HG02623 (cell line): ENCODE measurements around the gene ZFAND6.
"Not testable (repeated sequence)": the region's sequence is repeated elsewhere in the genome, so short reads cannot be mapped to it uniquely, and the experiment has no call there.

Experiments used
- ATAC-seq: cut with Tn5 transposase; IDR thresholded peaks from one replicate; pipeline ENCODE4 v1.9.1; 2021; ENCODE audit warnings: moderate library complexity; ENCODE audit not compliant: unreplicated experiment

The ZFAND6 gene

GRCh38 chr15:80095511-80095910 is 36.0 kb downstream of the ZFAND6 start:
- ATAC-seq, result no peak

- no peak for ATAC-seq
Observed at GRCh38 chr15:80095969-80096368, 36.5 kb downstream of the ZFAND6 start.

DNA sequence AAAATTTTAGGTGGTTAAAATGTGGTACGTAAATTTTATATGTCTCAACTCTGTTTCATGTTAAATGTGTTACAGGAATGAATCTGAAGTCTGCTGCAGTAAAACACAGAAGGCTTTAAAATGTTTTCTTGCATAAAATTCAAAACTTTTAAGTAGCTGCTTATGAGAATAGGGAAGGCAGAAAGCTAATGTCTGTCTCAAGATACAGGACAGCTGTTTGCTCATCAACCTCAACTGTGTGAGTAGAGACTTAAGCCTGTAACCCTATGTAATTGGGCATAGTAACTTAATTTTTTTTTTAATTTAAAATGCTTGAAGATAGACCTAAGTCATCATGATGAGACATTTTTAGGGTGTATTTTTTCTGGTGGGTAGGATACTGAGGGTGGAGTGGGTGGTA is 38.9 kb downstream of the ZFAND6 start:
- ATAC-seq, result no peak

DNA sequence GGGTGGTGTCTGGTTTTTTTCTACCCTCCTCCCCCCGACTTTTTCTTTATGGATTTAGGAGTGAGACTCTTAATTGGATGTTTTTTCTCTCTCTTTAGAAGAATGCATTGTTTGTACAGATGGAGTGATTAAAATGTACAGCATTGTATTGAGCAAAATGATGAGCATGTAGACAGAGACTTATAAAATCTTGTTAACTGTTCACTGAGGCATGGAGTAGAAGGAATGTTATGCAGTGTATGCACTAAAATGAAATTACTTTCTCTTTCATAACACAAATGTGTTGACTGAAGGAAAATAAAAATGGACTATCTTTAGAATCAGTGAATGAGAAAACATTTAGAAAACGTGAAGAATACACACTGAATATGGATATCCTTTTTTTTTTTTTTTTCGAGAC is 39.8 kb downstream of the ZFAND6 start:
- no peak for ATAC-seq

DNA sequence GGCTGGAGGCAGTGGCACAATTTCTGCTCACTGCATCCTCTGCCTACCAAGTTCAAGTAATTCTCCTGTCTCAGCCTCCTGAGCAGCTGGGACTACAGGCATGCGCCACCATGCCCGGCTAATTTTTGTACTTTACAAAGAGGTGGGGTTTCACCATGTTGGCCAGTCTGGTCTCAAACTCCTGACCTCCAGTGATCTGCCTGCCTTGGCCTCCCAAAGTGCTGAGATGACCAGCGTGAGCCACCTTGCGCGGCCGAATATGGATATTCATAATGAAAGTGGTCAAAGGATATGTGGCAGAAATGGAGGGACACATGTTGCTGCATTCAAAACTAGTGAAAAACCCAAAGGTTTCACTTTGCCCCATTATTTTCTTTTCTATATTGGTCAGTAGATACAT is 40.2 kb downstream of the ZFAND6 start:
- not testable (repeated sequence) for ATAC-seq

DNA sequence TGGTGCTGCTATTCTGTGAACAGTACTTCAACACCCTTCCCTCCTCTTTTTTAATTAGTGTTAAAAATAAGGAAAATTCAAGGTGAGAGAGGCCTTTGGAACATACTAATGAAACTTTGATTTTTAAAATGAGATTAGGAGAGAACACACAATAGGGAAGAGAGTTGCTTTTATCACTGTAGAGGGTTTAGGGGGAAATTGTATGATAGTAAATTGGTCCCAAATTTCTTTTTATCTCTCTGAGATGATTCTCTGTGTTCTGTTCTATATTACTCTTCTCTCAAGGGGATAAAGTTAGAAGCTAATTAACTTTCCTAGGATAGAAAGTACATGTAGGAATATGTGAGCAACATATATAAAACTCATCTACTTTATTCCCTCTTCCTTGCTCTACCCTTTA is 40.8 kb downstream of the ZFAND6 start:
- no peak for ATAC-seq

DNA sequence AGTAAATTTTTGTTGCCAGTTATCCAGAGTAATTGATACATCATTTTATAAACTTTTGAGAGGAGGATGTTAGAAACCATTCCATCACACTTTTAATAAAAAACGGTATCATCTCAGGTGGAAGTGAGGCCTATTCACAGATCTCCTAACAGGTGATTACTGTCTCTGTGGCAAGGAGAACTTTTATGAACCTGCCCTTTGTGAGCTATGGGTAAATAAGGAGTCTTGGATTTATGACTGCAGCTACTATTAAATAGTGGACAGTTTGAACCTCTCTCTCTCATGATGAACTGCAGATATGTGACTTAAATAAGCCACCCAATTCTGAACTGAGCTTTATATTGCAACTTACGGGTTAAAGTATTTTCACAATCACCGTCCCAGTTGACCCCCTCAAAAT is 45.7 kb downstream of the ZFAND6 start:
- no peak for ATAC-seq

GRCh38 chr15:80105595-80105994 is 46.1 kb downstream of the ZFAND6 start:
- ATAC-seq, result no peak

DNA sequence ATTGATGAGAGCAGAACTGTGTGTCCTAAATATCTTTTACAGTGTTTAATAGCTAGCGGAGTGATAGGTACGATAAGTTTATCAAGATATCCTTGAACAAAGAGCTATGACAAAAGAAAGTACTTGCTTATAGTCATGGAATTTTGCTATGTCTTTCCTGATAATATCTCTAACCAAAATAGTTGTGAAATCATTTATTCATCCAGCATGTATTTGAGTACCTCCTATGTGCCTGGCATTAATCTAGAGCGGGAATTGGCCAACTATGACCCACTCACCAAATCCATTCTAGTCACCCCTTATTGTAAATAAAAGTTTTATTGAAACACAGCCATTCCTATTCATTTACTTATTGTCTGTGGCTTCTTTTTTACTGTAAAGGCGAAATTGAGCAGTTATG is 46.6 kb downstream of the ZFAND6 start:
- ATAC-seq, result no peak

DNA sequence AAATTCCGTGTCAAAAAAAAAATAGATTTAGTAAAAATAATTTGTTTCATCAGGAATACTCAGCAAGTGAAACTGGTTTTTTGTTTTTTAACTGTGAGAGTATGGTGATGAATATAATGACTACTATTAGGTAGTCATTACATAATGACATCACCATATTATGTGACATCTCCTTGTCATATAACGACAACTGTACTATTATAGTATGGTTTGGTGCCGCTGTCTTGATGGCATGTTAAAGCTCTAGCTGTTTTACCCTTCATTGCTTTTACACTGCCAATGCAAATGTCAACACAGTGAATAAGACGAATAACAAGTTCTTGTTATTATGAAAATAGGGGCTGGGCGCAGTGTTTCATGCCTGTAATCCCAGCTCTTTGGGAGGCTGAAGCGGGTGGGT is 47.7 kb downstream of the ZFAND6 start:
- no peak for ATAC-seq

DNA sequence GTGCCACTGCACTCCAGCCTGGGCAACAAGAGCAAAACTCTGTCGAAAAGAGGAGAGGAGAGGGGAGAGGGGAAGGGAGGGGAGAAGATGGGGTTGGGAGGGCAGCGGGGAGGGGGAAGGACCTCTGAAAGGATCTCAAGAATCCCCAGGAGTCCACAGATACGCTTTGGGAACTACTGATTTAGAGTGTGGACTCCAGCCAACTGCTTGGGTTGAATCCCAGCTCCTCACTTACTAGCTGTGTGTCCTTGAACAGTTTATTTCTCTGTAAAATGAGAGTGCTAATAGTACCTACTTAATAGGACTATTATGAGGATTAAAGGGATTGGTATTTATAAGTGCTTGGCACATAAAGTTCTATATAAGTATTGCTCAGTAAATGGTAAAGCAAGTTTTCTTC is 48.3 kb downstream of the ZFAND6 start:
- no peak for ATAC-seq

GRCh38 chr15:80109388-80109787 is 49.9 kb downstream of the ZFAND6 start:
- no peak for ATAC-seq

DNA sequence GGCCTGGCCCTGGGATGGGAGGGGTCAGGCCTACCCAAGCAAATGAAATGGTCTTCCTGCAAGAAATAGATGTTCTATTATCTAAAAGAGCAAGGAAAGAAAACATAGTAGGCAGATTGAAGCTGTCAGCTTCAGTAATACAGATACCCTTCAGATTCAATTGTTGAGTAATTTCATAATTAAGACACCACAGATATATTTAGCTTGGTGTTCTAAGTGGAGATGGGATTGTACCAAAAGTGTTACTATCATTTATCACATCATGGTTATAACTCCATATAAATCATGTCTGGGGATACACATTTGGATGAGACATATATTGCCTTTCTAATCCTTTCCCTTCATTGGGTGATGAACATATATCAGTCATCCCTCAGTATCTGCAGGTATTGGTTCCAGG is 51.4 kb downstream of the ZFAND6 start:
- no peak for ATAC-seq

DNA sequence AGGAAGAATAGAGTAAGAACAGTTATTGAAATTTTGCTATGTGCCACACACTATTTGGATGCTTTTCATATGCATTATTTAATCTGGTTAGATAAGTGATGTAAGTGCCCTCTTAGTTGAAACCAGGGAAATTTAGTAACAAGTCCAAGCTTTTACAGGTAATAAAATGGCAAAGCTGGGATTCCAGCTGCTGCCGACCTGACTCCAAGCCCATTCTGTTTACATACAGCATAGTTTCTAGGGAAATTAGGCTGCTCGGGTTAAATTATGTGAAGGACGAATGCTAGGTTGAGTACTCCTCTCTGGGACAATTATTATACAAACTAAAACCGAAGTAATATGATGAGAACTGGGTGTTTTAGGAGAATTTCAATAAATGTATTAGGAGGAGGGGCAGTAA is 54.6 kb downstream of the ZFAND6 start:
- ATAC-seq, result no peak

- no peak for ATAC-seq
Observed at GRCh38 chr15:80115021-80115420, 55.5 kb downstream of the ZFAND6 start.

- no peak for ATAC-seq
Observed at GRCh38 chr15:80118956-80119355, 59.5 kb downstream of the ZFAND6 start.

GRCh38 chr15:80120636-80121035 is 61.2 kb downstream of the ZFAND6 start:
- ATAC-seq, result no peak

- ATAC-seq, result no peak
Observed at GRCh38 chr15:80121546-80121945, 62.1 kb downstream of the ZFAND6 start.

DNA sequence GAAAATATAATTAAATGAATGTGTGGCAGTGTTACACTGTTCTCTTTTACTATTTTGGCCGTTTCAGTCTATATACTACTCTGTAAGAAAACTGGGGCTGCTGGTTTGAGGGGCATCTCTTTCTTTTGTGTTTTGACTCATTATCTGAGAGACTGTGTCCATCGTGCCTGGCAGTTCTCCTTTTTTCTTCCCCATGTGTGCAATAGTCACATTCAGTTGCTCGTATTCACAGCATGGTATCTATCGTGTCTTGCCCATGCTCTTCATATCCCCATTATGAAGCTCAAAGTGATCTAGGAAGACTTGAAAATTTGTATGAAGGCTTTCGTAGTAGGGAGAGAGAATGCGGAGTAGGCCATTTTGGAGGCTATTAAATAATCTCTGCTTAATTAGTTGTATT is 63.6 kb downstream of the ZFAND6 start:
- ATAC-seq, result no peak

DNA sequence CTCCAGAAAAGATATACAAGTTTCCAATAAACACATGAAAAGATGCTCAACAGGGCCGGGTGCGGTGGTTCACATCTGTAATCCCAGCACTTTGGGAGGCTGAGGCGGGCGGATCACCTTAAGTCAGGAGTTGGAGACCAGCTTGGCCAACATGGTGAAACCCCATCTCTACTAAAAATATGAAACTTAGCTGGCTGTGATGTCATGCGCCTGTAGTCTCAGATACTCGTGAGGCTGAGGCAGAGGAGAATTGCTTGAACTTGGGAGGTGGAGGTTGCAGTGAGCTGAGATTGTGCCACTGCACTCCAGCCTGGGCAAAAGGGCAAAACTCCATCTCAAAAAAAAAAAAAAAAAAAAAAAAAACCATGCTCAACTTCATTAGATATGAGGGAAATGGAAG is 67.8 kb downstream of the ZFAND6 start:
- ATAC-seq, result not testable (repeated sequence)

GRCh38 chr15:80127911-80128310 is 68.4 kb downstream of the ZFAND6 start:
- ATAC-seq, result no peak

GRCh38 chr15:80132382-80132781 is 72.9 kb downstream of the ZFAND6 start:
- no peak for ATAC-seq

- ATAC-seq, result no peak
Observed at GRCh38 chr15:80136854-80137253, 77.4 kb downstream of the ZFAND6 start.

DNA sequence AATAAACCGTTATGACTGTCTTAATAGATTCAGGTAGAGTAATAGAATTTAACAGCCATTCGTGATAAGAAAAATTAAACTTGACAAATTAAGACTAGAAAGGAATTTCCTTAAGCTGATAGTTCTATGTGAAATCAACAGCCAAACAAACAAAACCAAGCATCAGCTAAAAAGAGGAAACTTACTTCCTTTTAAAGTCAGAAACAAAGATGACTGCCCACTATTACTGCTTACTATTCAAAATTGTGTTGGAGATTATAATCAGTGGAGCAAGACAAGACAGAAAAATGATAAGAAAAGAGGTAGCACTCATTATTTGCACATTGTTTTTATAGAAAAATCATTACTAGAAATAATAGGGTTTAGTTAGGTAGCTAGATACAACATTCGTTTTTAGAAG is 79.5 kb downstream of the ZFAND6 start:
- no peak for ATAC-seq
